Right atrium auricular region (tissue), 2 donors: ENCODE measurements around the gene ETF1. TPM values are rescaled to one million over a fixed set of nuclear protein-coding genes. Genes with fewer than 3 reads are reported as not detected.

Experiments
- DNase-seq: peaks from one replicate; pipeline ENCODE4 v3.0.0-alpha.2; 2019; ENCODE audit warnings: low spot score
- H3K27ac ChIP-seq, 2 donors: fragments of 200-600 bp; sonication (generic); 1 replicate in 1 of 2; 2 replicates in 1 of 2; pipeline ENCODE4 v1.5.1; 2016 to 2019
- H3K27me3 ChIP-seq, 2 donors: fragments of 200-600 bp; sonication (generic); one replicate each; pipeline versions ENCODE4 v1.5.1 to v1.6.0; 2017 to 2019
- H3K36me3 ChIP-seq: fragments of 200-600 bp; sonication (generic); one replicate; pipeline ENCODE4 v1.5.1; 2016
- H3K4me1 ChIP-seq, 2 donors: fragments of 200-600 bp; sonication (generic); one replicate each; pipeline versions ENCODE4 v1.5.1 to v1.6.0; 2017 to 2019
- H3K4me3 ChIP-seq, 2 donors: fragments of 200-600 bp; sonication (generic); 1 replicate in 1 of 2; 2 replicates in 1 of 2; pipeline ENCODE4 v1.5.1; 2017 to 2019; ENCODE audit warnings: mild to moderate bottlenecking in 1 of 2, moderate library complexity in 1 of 2
- H3K9me3 ChIP-seq, 2 donors: fragments of 200-600 bp; sonication (generic); one replicate each; pipeline ENCODE4 v1.5.1; 2019
- CTCF ChIP-seq, 2 donors: fragments of 200-600 bp; sonication (generic); IDR thresholded peaks; one replicate each; pipeline ENCODE4 v1.5.1; 2019; ENCODE audit warnings: antibody characterized with exemption in 2 of 2
- total RNA-seq, 2 donors: library from RNA; depleted of rRNA; stranded (reverse); fragments of >200 nt; gene quantifications; one replicate each; pipeline ENCODE4 v1.1.0, GENCODE V29; 2016

The ETF1 gene
- total RNA-seq, 2 donors from 2014 or later, result 62.0 to 64.1 TPM

- no peak for TF ChIP-seq CTCF (IDR thresholded peaks at IDR 0.05)
- Histone ChIP-seq H3K4me1 (peaks cover 0 to 79% of the 10 kb centered on the region in 2 donors), H3K36me3 (no peaks in the 10 kb centered on the region), H3K4me3 (peak overlapping the region; percentile 98 to 100), H3K27ac (peak overlapping the region; percentile 96 to 100), H3K27me3 (no peaks in the 10 kb centered on the region), H3K9me3 (no peaks in the 10 kb centered on the region)
- no peak for DNase-seq
Measured at GRCh38 chr5:138541511-138542179, 1.4 kb downstream of the ETF1 start.

- Histone ChIP-seq H3K4me3 (no peak overlapping the region), H3K27ac (no peak overlapping the region), H3K27me3 (no peaks in the 10 kb centered on the region), H3K4me1 (peaks cover 0 to 71% of the 10 kb centered on the region in 2 donors), H3K36me3 (no peaks in the 10 kb centered on the region), H3K9me3 (no peaks in the 10 kb centered on the region)
- no peak for DNase-seq
- no peak for TF ChIP-seq CTCF (IDR thresholded peaks at IDR 0.05)
Measured at GRCh38 chr5:138539791-138540190, 3.2 kb downstream of the ETF1 start.

- Histone ChIP-seq H3K27ac (peak overlapping the region in 1 of 2 donors; percentile 35), H3K4me3 (no peak overlapping the region)
- no peak for TF ChIP-seq CTCF (IDR thresholded peaks at IDR 0.05)
Measured at GRCh38 chr5:138538943-138539627, 4.0 kb downstream of the ETF1 start.

GRCh38 chr5:138536665-138537315 is 6.2 kb downstream of the ETF1 start:
- peak overlapping the region; percentile 9 to 25 for H3K27ac ChIP-seq
- H3K4me3 ChIP-seq, result no peak overlapping the region
- no peaks in the 10 kb centered on the region for H3K27me3 ChIP-seq
- H3K4me1 ChIP-seq, result peaks cover 0 to 61% of the 10 kb centered on the region in 2 donors
- TF ChIP-seq CTCF (IDR thresholded peaks at IDR 0.05), result no peak
- no peaks in the 10 kb centered on the region for H3K9me3 ChIP-seq
- no peaks in the 10 kb centered on the region for H3K36me3 ChIP-seq
- DNase-seq, result no peak

More at GRCh38 chr5:138538943-138539627, 4.0 kb downstream of the ETF1 start:
- Histone ChIP-seq H3K9me3 (no peaks in the 10 kb centered on the region), H3K4me1 (peaks cover 0 to 66% of the 10 kb centered on the region in 2 donors), H3K36me3 (no peaks in the 10 kb centered on the region), H3K27me3 (no peaks in the 10 kb centered on the region)
- DNase-seq, result no peak

- Histone ChIP-seq H3K4me1 (peaks cover 0 to 56% of the 10 kb centered on the region in 2 donors), H3K27ac (peak overlapping the region; percentile 9 to 25)
Measured at GRCh38 chr5:138536215-138536614, 6.8 kb downstream of the ETF1 start.

More at GRCh38 chr5:138536215-138536614, 6.8 kb downstream of the ETF1 start:
- no peaks in the 10 kb centered on the region for H3K27me3 ChIP-seq
- no peaks in the 10 kb centered on the region for H3K36me3 ChIP-seq
- DNase-seq, result no peak
- H3K4me3 ChIP-seq, result no peak overlapping the region
- no peaks in the 10 kb centered on the region for H3K9me3 ChIP-seq
- no peak for TF ChIP-seq CTCF (IDR thresholded peaks at IDR 0.05)
